Suprapubic skin (tissue), 3 donors: Measurements from ENCODE around the gene LRRFIP1.

ENCODE experiments used
- EP300 ChIP-seq: sonication (generic); formaldehyde crosslinking; IDR thresholded peaks from one replicate; pipeline ENCODE4 v1.6.1; 2017; ENCODE audit warnings: antibody characterized with exemption
- POLR2A ChIP-seq, 2 donors: fragments of 450-650 bp; IDR thresholded peaks; one replicate each; pipeline ENCODE4 v1.6.1; 2017; ENCODE audit warnings: antibody characterized with exemption in 2 of 2, mild to moderate bottlenecking in 2 of 2, moderate library complexity in 2 of 2
- TF ChIP-seq, protein P1 (sequence below), 2 donors: fragments of 200-600 bp in 1 of 2; fragments of 450-650 bp in 1 of 2; sonication (generic) in 1 of 2; IDR thresholded peaks; one replicate each; pipeline ENCODE4 v1.5.1; 2016 to 2019; ENCODE audit warnings: antibody characterized with exemption in 2 of 2, mild to moderate bottlenecking in 1 of 2, moderate library complexity in 1 of 2

DNA sequence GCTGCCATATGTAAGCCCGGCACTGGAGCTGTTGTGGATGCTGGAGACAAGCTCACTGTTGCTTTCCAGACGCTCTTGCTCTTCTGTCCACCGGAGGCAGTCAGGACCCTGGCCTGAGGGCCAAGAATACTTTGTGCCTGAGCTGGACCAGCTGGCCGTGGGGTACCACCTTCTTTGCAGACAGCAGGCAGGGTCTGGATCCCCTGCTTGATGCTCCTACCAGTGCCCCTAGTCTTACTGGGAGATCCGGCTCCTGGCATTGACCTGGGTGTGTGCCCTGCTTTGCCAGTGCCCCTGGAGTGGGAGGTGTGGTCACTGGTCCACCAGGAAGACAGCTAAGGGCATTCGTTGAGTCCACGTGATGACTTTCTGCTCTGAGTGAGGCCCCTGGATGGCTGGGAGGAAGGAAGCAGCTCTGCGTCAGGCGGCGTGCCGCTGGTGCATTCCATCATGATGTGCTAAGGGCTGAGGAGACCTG lies 59.3 kb downstream of the LRRFIP1 start:
- no peak for TF ChIP-seq EP300
- no peak for TF ChIP-seq POLR2A (IDR thresholded peaks at IDR 0.05)
- TF ChIP-seq, protein P1, sequence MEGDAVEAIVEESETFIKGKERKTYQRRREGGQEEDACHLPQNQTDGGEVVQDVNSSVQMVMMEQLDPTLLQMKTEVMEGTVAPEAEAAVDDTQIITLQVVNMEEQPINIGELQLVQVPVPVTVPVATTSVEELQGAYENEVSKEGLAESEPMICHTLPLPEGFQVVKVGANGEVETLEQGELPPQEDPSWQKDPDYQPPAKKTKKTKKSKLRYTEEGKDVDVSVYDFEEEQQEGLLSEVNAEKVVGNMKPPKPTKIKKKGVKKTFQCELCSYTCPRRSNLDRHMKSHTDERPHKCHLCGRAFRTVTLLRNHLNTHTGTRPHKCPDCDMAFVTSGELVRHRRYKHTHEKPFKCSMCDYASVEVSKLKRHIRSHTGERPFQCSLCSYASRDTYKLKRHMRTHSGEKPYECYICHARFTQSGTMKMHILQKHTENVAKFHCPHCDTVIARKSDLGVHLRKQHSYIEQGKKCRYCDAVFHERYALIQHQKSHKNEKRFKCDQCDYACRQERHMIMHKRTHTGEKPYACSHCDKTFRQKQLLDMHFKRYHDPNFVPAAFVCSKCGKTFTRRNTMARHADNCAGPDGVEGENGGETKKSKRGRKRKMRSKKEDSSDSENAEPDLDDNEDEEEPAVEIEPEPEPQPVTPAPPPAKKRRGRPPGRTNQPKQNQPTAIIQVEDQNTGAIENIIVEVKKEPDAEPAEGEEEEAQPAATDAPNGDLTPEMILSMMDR (IDR thresholded peaks at IDR 0.05) = no peak
